HCT116 (cell line): ENCODE data around the gene RAB6C. TPM values are rescaled to one million over a fixed set of nuclear protein-coding genes. Genes with fewer than 3 reads are reported as not detected.
"Not testable (repeated sequence)": the region's sequence is repeated elsewhere in the genome, so short reads cannot be mapped to it uniquely, and the experiment has no call there.

Source experiments
- ATAC-seq: fragments of 200-7000 bp; cut with Tn5 transposase; 2 replicates; pipeline ENCODE4 v1.9.1; 2020; ENCODE audit warnings: mild to moderate bottlenecking, moderate library complexity
- BruUV-seq: library from RNA; stranded (reverse); fragments of 400-500 nt; replicated peaks from 2 replicates; lab custom pipeline; 2021; lab: Mats Ljungman, UMichigan
- CTCF ChIA-PET: fragments of 300-600 bp; sonication (Branson Sonifier 250); formaldehyde crosslinking; loops from one replicate; lab custom pipeline; 2021; ENCODE audit warnings: antibody characterized with exemption; lab: Charles Lee
- POLR2A ChIA-PET: fragments of 300-600, 350-600 bp; sonication (Branson Sonifier 250); formaldehyde crosslinking; loops from one replicate; lab custom pipeline; 2021; ENCODE audit warnings: antibody characterized with exemption; lab: Charles Lee
- RAD21 ChIA-PET, 2 experiments: fragments of 300-600 bp; sonication (Branson Sonifier 250); formaldehyde crosslinking; loops; one replicate each; lab custom pipeline; 2023; ENCODE audit warnings: low total read pairs in 2 of 2; ENCODE audit not compliant: uncharacterized antibody in 2 of 2, unreplicated experiment in 2 of 2, low non-redundant PET in 1 of 2; lab: Charles Lee
- DNase-seq: peaks from one replicate; pipeline ENCODE4 v3.0.0-alpha.2; 2010; ENCODE audit warnings: low read depth, low spot score
- H2AFZ ChIP-seq: fragments of 200-600 bp; shearing (Covaris generic), sonication (generic); 2 replicates; pipeline ENCODE4 v1.6.1; 2017; ENCODE audit warnings: low read depth, mixed run types, mixed read lengths, antibody characterized with exemption, low read length; ENCODE audit not compliant: poor library complexity, severe bottlenecking
- H3K27ac ChIP-seq: 2 replicates; pipeline ENCODE4 v1.5.1; 2012; ENCODE audit warnings: low read depth, low read length
- H3K27me3 ChIP-seq: fragments of 200-600 bp; sonication (generic); 2 replicates; pipeline ENCODE4 v1.6.1; 2016; ENCODE audit warnings: mixed run types, low read length, mixed read lengths; ENCODE audit not compliant: insufficient read depth
- H3K36me3 ChIP-seq, 2 experiments: fragments of 200-500 bp in 1 of 2; fragments of 200-600 bp in 1 of 2; sonication (Bioruptor generic) in 1 of 2; sonication (generic) in 1 of 2; 2 replicates each; pipeline versions ENCODE4 v1.5.1 to v1.6.1; 2014 to 2016; ENCODE audit warnings: low read length in 2 of 2, inconsistent platforms in 1 of 2, mixed read lengths in 1 of 2, mixed run types in 1 of 2; ENCODE audit not compliant: insufficient read depth in 2 of 2, control insufficient read depth in 1 of 2
- H3K4me1 ChIP-seq, 2 experiments: fragments of 200-600 bp in 1 of 2; sonication (generic) in 1 of 2; 2 replicates each; pipeline versions ENCODE4 v1.5.1 to v1.6.1; 2012 to 2017; ENCODE audit warnings: low read length in 2 of 2, inconsistent platforms in 1 of 2, mild to moderate bottlenecking in 1 of 2, mixed read lengths in 1 of 2, mixed run types in 1 of 2, moderate library complexity in 1 of 2; ENCODE audit not compliant: insufficient read depth in 2 of 2, control insufficient read depth in 1 of 2
- H3K4me2 ChIP-seq: fragments of 200-600 bp; sonication (generic); 2 replicates; pipeline ENCODE4 v1.6.1; 2017; ENCODE audit warnings: mixed run types, low read length, mixed read lengths
- H3K4me3 ChIP-seq, 2 experiments: fragments of 200-600 bp in 1 of 2; sonication (generic) in 1 of 2; replicated peaks in 1 of 2; 2 replicates each; pipeline ENCODE4 v1.5.1; 2011 to 2016; ENCODE audit warnings: low read length in 2 of 2, control low read depth in 1 of 2, low read depth in 1 of 2, mild to moderate bottlenecking in 1 of 2, mixed read lengths in 1 of 2, mixed run types in 1 of 2
- H3K79me2 ChIP-seq: fragments of 200-600 bp; sonication (generic); 2 replicates; pipeline ENCODE4 v1.6.1; 2017; ENCODE audit warnings: mild to moderate bottlenecking, mixed run types, low read length, moderate library complexity, mixed read lengths; ENCODE audit not compliant: insufficient read depth
- H3K9ac ChIP-seq: fragments of 200-600 bp; sonication (generic); 2 replicates; pipeline ENCODE4 v1.6.1; 2016; ENCODE audit warnings: low read length, mixed read lengths
- H3K9me2 ChIP-seq: fragments of 200-600 bp; sonication (generic), shearing (Covaris generic); 2 replicates; pipeline ENCODE4 v1.6.1; 2017; ENCODE audit warnings: mixed run types, mild to moderate bottlenecking, moderate library complexity; ENCODE audit not compliant: insufficient read depth
- H3K9me3 ChIP-seq, 2 experiments: fragments of 200-500 bp in 1 of 2; fragments of 200-600 bp in 1 of 2; sonication (Bioruptor generic) in 1 of 2; sonication (generic) in 1 of 2; 2 replicates each; pipeline ENCODE4 v1.6.1; 2014 to 2017; ENCODE audit warnings: low read length in 2 of 2, mixed read lengths in 2 of 2, inconsistent platforms in 1 of 2, low read depth in 1 of 2, mild to moderate bottlenecking in 1 of 2, mixed run types in 1 of 2, moderate library complexity in 1 of 2; ENCODE audit not compliant: control insufficient read depth in 1 of 2, insufficient read depth in 1 of 2
- H4K20me1 ChIP-seq: fragments of 200-600 bp; sonication (generic), shearing (Covaris generic); 2 replicates; pipeline ENCODE4 v1.6.1; 2017; ENCODE audit warnings: mixed run types, mild to moderate bottlenecking, moderate library complexity; ENCODE audit not compliant: insufficient read depth
- EZH2phosphoT487 ChIP-seq: fragments of 200-600 bp; IDR thresholded peaks from 2 replicates; pipeline ENCODE4 v1.6.1; 2018; ENCODE audit warnings: antibody characterized with exemption, borderline replicate concordance
- FOSL1 ChIP-seq: IDR thresholded peaks from 2 replicates; pipeline ENCODE4 v1.6.1; 2012; ENCODE audit warnings: low read depth
- POLR2A ChIP-seq: IDR thresholded peaks from 2 replicates; pipeline ENCODE4 v1.7.0; 2011; ENCODE audit warnings: borderline replicate concordance; ENCODE audit not compliant: insufficient read depth, insufficient read length; ENCODE audit errors: extremely low read depth
- SP1 ChIP-seq: IDR thresholded peaks from 2 replicates; pipeline ENCODE4 v1.6.1; 2012; ENCODE audit warnings: low read depth
- SRF ChIP-seq: IDR thresholded peaks from 2 replicates; pipeline ENCODE4 v1.6.1; 2012; ENCODE audit warnings: low read depth
- TCF7L2 ChIP-seq: IDR thresholded peaks from 2 replicates; pipeline ENCODE4 v1.7.0; 2011; ENCODE audit warnings: borderline replicate concordance, inconsistent platforms; ENCODE audit not compliant: insufficient read depth, insufficient read length; ENCODE audit errors: extremely low read depth
- YY1 ChIP-seq: IDR thresholded peaks from 2 replicates; pipeline ENCODE4 v1.6.1; 2011; ENCODE audit warnings: low read length, low read depth, moderate library complexity, mild to moderate bottlenecking; ENCODE audit not compliant: insufficient replicate concordance; ENCODE audit errors: extremely low read depth
- ZFX ChIP-seq: fragments of 450-650 bp; IDR thresholded peaks from 2 replicates; pipeline ENCODE4 v1.6.1; 2017
- intact Hi-C: fragments of 100-400 bp; cut with micrococcal nuclease; formaldehyde crosslinking; loops from 2 replicates; pipeline ENCODE4 v1.10.0; 2022
- total RNA-seq: library from RNA; stranded (reverse); gene quantifications from one replicate; pipeline ENCODE4 v1.2.1, GENCODE V29; 2021; ENCODE audit not compliant: unreplicated experiment
- TF ChIP-seq, protein P1 (sequence below): IDR thresholded peaks from 2 replicates; pipeline ENCODE4 v1.6.1; 2012
- TF ChIP-seq, protein P2 (sequence below): IDR thresholded peaks from 2 replicates; pipeline ENCODE4 v1.6.1; 2012
- TF ChIP-seq, protein P3 (sequence below): IDR thresholded peaks from 2 replicates; pipeline ENCODE4 v1.6.1; 2011; ENCODE audit warnings: mild to moderate bottlenecking, low read length, moderate library complexity; ENCODE audit not compliant: insufficient replicate concordance; ENCODE audit errors: extremely low read depth

The RAB6C gene
- total RNA-seq, 1 experiment from 2014 or later, result not detected

DNA sequence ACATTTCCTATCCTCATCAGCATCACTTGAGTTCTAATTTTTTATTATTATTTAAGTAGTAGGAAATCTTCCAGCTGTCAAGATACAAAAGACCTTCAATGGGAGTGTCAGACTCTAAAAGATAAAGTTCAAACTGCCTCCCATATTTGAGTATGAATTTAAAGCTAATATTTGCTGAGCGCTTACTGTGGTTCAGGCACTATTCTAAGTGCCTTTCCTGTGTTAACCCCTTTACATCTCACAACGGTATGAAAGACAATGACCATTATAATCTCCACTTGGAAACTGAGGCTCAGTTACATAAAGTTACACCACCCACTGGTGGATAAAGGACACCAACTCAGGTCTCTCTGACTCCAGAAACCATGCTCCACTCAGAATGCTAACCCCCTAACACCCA lies 39.9 kb downstream of the RAB6C start:
- POLR2A ChIA-PET, result no interaction called here
- Histone ChIP-seq H3K79me2 (no peaks in the 10 kb centered on the region), H3K4me3 (no peak overlapping the region), H3K9me3 (no peaks in the 10 kb centered on the region), H3K27me3 (peaks cover 8% of the 10 kb centered on the region; the same call in 1 of the 2 replicates), H3K4me1 (no peaks in the 10 kb centered on the region), H3K9me2 (no peaks in the 10 kb centered on the region), H4K20me1 (no peaks in the 10 kb centered on the region), H2AFZ (no peak overlapping the region), H3K36me3 (no peaks in the 10 kb centered on the region), H3K27ac (no peak overlapping the region), H3K9ac (no peak overlapping the region), H3K4me2 (no peak overlapping the region)
- no peak for DNase-seq
- no TSS peak for BruUV-seq
- ATAC-seq, result no peak
- TF ChIP-seq, protein P1, sequence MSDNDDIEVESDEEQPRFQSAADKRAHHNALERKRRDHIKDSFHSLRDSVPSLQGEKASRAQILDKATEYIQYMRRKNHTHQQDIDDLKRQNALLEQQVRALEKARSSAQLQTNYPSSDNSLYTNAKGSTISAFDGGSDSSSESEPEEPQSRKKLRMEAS, result no peak
- no peak for TF ChIP-seq POLR2A
- no peak for TF ChIP-seq EZH2phosphoT487
- TF ChIP-seq FOSL1, result no peak
- TF ChIP-seq TCF7L2, result no peak
- TF ChIP-seq, protein P2, sequence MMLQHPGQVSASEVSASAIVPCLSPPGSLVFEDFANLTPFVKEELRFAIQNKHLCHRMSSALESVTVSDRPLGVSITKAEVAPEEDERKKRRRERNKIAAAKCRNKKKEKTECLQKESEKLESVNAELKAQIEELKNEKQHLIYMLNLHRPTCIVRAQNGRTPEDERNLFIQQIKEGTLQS, result no peak
- TF ChIP-seq SP1, result no peak
- TF ChIP-seq ZFX, result no peak
- no peak for TF ChIP-seq SRF
- TF ChIP-seq, protein P3, sequence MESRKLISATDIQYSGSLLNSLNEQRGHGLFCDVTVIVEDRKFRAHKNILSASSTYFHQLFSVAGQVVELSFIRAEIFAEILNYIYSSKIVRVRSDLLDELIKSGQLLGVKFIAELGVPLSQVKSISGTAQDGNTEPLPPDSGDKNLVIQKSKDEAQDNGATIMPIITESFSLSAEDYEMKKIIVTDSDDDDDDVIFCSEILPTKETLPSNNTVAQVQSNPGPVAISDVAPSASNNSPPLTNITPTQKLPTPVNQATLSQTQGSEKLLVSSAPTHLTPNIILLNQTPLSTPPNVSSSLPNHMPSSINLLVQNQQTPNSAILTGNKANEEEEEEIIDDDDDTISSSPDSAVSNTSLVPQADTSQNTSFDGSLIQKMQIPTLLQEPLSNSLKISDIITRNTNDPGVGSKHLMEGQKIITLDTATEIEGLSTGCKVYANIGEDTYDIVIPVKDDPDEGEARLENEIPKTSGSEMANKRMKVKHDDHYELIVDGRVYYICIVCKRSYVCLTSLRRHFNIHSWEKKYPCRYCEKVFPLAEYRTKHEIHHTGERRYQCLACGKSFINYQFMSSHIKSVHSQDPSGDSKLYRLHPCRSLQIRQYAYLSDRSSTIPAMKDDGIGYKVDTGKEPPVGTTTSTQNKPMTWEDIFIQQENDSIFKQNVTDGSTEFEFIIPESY, result no peak
- no peak for TF ChIP-seq YY1
- RAD21 ChIA-PET, result no interaction called here
- CTCF ChIA-PET, result no interaction called here
- intact Hi-C loops, result no loop called here

GRCh38 chr2:130020069-130020468 lies 40.6 kb downstream of the RAB6C start:
- ATAC-seq, POLR2A ChIA-PET, H3K9me2 ChIP-seq, H3K79me2 ChIP-seq, H3K4me3 ChIP-seq, H3K4me2 ChIP-seq, CTCF ChIA-PET, RAD21 ChIA-PET, H3K4me1 ChIP-seq, H4K20me1 ChIP-seq, H3K27ac ChIP-seq, H3K27me3 ChIP-seq, H3K36me3 ChIP-seq, H2AFZ ChIP-seq, DNase-seq, H3K9ac ChIP-seq, BruUV-seq, H3K9me3 ChIP-seq: not testable (repeated sequence)
- intact Hi-C loops, result loop anchor here (10.0 kb wide), 1 partner anchor 295 kb away; no protein-coding TSS in a partner anchor
